DOHH2 (cell line): ENCODE results near the gene SRGAP1.

Experiments
- H3F3A ChIP-seq: fragments of 200-600 bp; sonication (generic), shearing (Covaris generic); 2 replicates; pipeline ENCODE4 v1.6.0; 2016; ENCODE audit warnings: antibody characterized with exemption, mild to moderate bottlenecking; ENCODE audit not compliant: control insufficient read depth, insufficient read depth
- H3K27ac ChIP-seq: fragments of 200-600 bp; sonication (generic); 2 replicates; pipeline ENCODE4 v1.5.1; 2014; ENCODE audit warnings: low read depth, mild to moderate bottlenecking, low read length, moderate library complexity
- H3K27me3 ChIP-seq: fragments of 200-600 bp; sonication (generic); 2 replicates; pipeline ENCODE4 v1.6.1; 2014; ENCODE audit warnings: mild to moderate bottlenecking, low read length, mixed read lengths; ENCODE audit not compliant: control insufficient read depth
- H3K36me3 ChIP-seq: fragments of 200-600 bp; sonication (generic); 2 replicates; pipeline ENCODE4 v1.6.1; 2014; ENCODE audit warnings: mild to moderate bottlenecking, low read length, moderate library complexity, mixed read lengths; ENCODE audit not compliant: control insufficient read depth
- H3K4me1 ChIP-seq: fragments of 200-600 bp; sonication (generic); 2 replicates; pipeline ENCODE4 v1.6.1; 2014; ENCODE audit warnings: mild to moderate bottlenecking, low read length, mixed read lengths; ENCODE audit not compliant: control insufficient read depth
- H3K4me2 ChIP-seq: fragments of 200-600 bp; sonication (generic); 2 replicates; pipeline ENCODE4 v1.6.0; 2014; ENCODE audit warnings: mild to moderate bottlenecking, low read length, moderate library complexity
- H3K4me3 ChIP-seq: fragments of 200-600 bp; sonication (generic); 2 replicates; pipeline ENCODE4 v1.5.1; 2014; ENCODE audit warnings: mild to moderate bottlenecking, low read length, mixed read lengths
- H3K79me2 ChIP-seq: fragments of 200-600 bp; sonication (generic); 2 replicates; pipeline ENCODE4 v1.6.1; 2014; ENCODE audit warnings: mild to moderate bottlenecking, low read length, mixed read lengths; ENCODE audit not compliant: control insufficient read depth
- H3K9me2 ChIP-seq: fragments of 200-600 bp; sonication (generic); replicated peaks from 2 replicates; pipeline ENCODE4 v1.6.1; 2014; ENCODE audit warnings: mild to moderate bottlenecking, low read length, mixed read lengths; ENCODE audit not compliant: control insufficient read depth
- H3K9me3 ChIP-seq: fragments of 200-600 bp; sonication (generic); 2 replicates; pipeline ENCODE4 v1.6.1; 2014; ENCODE audit warnings: antibody characterized with exemption, low read length, mixed read lengths; ENCODE audit not compliant: control insufficient read depth, insufficient read depth
- H4K20me1 ChIP-seq: fragments of 200-600 bp; sonication (generic); 2 replicates; pipeline ENCODE4 v1.6.0; 2014; ENCODE audit warnings: low read depth, mild to moderate bottlenecking, antibody characterized with exemption, low read length, moderate library complexity; ENCODE audit not compliant: control insufficient read depth, insufficient read depth
- EZH2phosphoT487 ChIP-seq: fragments of 200-600 bp; sonication (generic); IDR thresholded peaks from 2 replicates; pipeline ENCODE4 v1.6.1; 2017; ENCODE audit warnings: borderline replicate concordance, mild to moderate bottlenecking, antibody characterized with exemption, low read length, moderate library complexity, mixed read lengths
- TF ChIP-seq, protein P1 (sequence below): fragments of 200-600 bp; sonication (generic); IDR thresholded peaks from one replicate; pipeline ENCODE4 v1.5.1; 2014; ENCODE audit warnings: antibody characterized with exemption, mild to moderate bottlenecking, low read depth, low read length; ENCODE audit not compliant: poor library complexity, severe bottlenecking

SRGAP1 gene

DNA sequence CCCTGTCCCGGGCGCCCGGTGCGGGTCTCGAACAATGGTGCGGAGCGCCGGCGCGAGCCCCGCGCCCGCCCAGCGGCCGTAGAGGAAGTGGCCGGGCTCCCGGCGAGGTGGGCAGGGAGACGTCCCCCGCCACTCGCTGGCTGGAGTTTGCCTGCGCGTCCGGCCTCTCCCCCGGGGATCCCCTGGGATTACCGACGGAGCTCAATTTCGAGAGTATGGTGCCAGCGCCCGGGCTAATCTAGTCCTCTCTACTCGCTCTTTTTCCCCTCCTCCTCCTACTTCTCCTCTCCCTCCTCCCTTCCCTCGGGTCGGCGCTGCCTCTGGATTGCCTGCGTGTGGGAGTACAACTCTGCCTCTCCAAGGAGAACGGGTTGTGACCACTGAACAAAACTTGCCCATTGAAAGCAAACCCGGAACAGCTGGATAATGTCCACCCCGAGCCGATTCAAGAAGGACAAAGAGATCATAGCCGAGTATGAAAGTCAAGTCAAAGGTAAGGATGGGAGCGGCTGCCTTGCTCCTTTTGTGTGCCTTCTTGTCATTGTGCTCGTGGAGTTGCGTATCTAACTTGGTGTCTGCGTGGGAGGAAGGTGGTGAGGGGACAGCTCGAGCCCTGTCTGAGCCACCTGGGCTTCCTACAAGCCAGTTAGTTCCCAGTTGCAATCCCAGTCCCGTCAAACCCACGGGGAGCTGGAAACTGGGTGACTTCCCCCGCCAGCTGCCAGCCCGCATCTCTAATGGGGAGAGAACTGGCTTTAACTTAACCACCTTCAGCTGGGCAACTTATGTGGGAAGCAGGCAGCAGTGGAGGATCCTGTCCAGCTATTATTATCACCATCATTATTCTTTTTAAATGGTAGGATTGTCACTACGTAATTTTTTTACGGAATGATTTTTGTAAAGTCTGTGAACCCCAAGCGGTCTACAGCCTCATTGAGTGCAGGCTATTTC, at the start of gene SRGAP1:
SRGAP1 (plus strand) TSS at position 310 of the 951 bp plus-strand sequence; CDS start at position 427, 117 bp downstream.
- Histone ChIP-seq H4K20me1 (no peaks in the 10 kb centered on the region), H3K9me2 (no peaks in the 10 kb centered on the region), H3F3A (no peaks in the 10 kb centered on the region), H3K79me2 (no peaks in the 10 kb centered on the region), H3K27ac (no peak within 1 kb of the TSS), H3K4me3 (peak within 1 kb of the TSS; percentile 73), H3K36me3 (no peaks in the 10 kb centered on the region), H3K4me2 (peak within 1 kb of the TSS; percentile 91), H3K27me3 (peaks cover 28% of the 10 kb centered on the region), H3K9me3 (no peaks in the 10 kb centered on the region), H3K4me1 (peaks cover 12% of the 10 kb centered on the region)
- TF ChIP-seq EZH2phosphoT487, result no peak

DNA sequence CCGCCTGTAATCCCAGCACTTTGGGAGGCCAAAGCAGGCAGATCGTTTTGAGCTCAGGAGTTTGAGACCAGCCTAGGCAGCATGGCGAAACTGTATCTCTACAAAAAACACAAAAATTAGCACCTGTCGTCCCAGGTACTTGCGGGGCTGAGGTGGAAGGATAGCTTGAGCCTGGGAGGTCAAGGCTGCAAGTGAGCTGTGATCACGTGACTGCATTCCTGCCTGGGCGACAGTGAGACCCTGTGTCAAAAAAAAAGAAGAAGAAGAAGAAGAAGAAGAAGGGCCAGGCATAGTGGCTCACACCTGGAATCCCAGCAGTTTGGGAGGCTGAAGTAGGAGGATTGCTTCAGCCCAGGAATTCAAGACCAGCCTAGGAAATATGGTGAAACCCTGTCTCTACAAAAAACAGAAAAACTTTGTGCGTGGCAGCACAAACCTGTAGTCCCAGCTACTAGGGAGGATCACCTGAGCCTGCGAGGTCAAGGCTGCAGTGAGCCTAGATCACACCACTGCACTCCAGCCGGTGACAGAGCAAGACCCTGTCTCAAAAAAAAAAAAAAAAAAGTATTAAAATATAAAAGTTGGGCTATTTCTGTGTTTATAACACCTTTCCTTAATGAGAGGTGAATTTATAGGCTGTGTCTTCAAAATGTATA, 49.3 kb upstream of the SRGAP1 start:
- no peaks in the 10 kb centered on the region for H4K20me1 ChIP-seq
- no peaks in the 10 kb centered on the region for H3K27me3 ChIP-seq
- H3K36me3 ChIP-seq, result peaks cover 20% of the 10 kb centered on the region
- no peaks in the 10 kb centered on the region for H3K79me2 ChIP-seq
- H3K9me2 ChIP-seq, result no peaks in the 10 kb centered on the region
- no peaks in the 10 kb centered on the region for H3K4me1 ChIP-seq
- H3K27ac ChIP-seq, result no peak overlapping the region
- H3K4me3 ChIP-seq, result no peak overlapping the region
- no peak overlapping the region for H3K4me2 ChIP-seq
- TF ChIP-seq EZH2phosphoT487, result no peak
- TF ChIP-seq, protein P1, sequence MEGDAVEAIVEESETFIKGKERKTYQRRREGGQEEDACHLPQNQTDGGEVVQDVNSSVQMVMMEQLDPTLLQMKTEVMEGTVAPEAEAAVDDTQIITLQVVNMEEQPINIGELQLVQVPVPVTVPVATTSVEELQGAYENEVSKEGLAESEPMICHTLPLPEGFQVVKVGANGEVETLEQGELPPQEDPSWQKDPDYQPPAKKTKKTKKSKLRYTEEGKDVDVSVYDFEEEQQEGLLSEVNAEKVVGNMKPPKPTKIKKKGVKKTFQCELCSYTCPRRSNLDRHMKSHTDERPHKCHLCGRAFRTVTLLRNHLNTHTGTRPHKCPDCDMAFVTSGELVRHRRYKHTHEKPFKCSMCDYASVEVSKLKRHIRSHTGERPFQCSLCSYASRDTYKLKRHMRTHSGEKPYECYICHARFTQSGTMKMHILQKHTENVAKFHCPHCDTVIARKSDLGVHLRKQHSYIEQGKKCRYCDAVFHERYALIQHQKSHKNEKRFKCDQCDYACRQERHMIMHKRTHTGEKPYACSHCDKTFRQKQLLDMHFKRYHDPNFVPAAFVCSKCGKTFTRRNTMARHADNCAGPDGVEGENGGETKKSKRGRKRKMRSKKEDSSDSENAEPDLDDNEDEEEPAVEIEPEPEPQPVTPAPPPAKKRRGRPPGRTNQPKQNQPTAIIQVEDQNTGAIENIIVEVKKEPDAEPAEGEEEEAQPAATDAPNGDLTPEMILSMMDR, result no peak
- H3K9me3 ChIP-seq, result no peaks in the 10 kb centered on the region
- 0 out of 2 replicates have a peak, but pooled peaks cover 2% of the 10 kb centered on the region for H3F3A ChIP-seq

- no peaks in the 10 kb centered on the region for H3K4me1 ChIP-seq
- no peak overlapping the region for H3K4me3 ChIP-seq
- no peak for TF ChIP-seq EZH2phosphoT487
- TF ChIP-seq, protein P1, result no peak
- H3K9me2 ChIP-seq, result no peaks in the 10 kb centered on the region
- 0 out of 2 replicates have a peak, but pooled peaks cover 2% of the 10 kb centered on the region for H3F3A ChIP-seq
- no peak overlapping the region for H3K27ac ChIP-seq
- H3K9me3 ChIP-seq, result no peaks in the 10 kb centered on the region
- H3K79me2 ChIP-seq, result no peaks in the 10 kb centered on the region
- no peak overlapping the region for H3K4me2 ChIP-seq
- H3K36me3 ChIP-seq, result peaks cover 15% of the 10 kb centered on the region
- no peaks in the 10 kb centered on the region for H3K27me3 ChIP-seq
- H4K20me1 ChIP-seq, result no peaks in the 10 kb centered on the region
Measured at GRCh38 chr12:63795944-63796343, 48.6 kb upstream of the SRGAP1 start.
